Peyer's patch (tissue), 4 donors: ENCODE measurements around the gene BCAN. TPM values are rescaled to one million over a fixed set of nuclear protein-coding genes. Genes with fewer than 3 reads are reported as not detected.
A peak's percentile ranks its signal among the peaks of the same experiment; 100 is the strongest.

ENCODE experiments used
- DNase-seq, 3 donors: peaks; one replicate each; pipeline ENCODE4 v3.0.0-alpha.2; 2017 to 2019
- H3K27ac ChIP-seq, 4 donors: fragments of 200-600 bp; sonication (generic); one replicate each; pipeline ENCODE4 v1.5.1; 2016 to 2019
- H3K27me3 ChIP-seq, 2 donors: fragments of 200-600 bp; sonication (generic); one replicate each; pipeline ENCODE4 v1.5.1; 2019
- H3K36me3 ChIP-seq, 3 donors: fragments of 200-600 bp; sonication (generic); one replicate each; pipeline ENCODE4 v1.5.1; 2016 to 2019
- H3K4me1 ChIP-seq, 4 donors: fragments of 200-600 bp; sonication (generic); one replicate each; pipeline ENCODE4 v1.5.1; 2016 to 2019
- H3K4me3 ChIP-seq, 4 donors: fragments of 200-600 bp; sonication (generic); 1 replicate in 3 of 4; 2 replicates in 1 of 4; pipeline ENCODE4 v1.5.1; 2016 to 2019; ENCODE audit warnings: mild to moderate bottlenecking in 1 of 4
- H3K9me3 ChIP-seq, 4 donors: fragments of 200-600 bp; sonication (generic); one replicate each; pipeline ENCODE4 v1.5.1; 2016 to 2019; ENCODE audit warnings: mild to moderate bottlenecking in 1 of 4
- CTCF ChIP-seq, 6 experiments: fragments of 450-650 bp in 4 of 6; fragments of 200-600 bp in 2 of 6; sonication (generic) in 1 of 6; IDR thresholded peaks; one replicate each; pipeline ENCODE4 v1.5.1; 2017 to 2019; ENCODE audit warnings: antibody characterized with exemption in 6 of 6, mild to moderate bottlenecking in 3 of 6, moderate library complexity in 1 of 6
- POLR2A ChIP-seq, 2 donors: fragments of 450-650 bp; IDR thresholded peaks; one replicate each; pipeline ENCODE4 v1.5.1; 2017; ENCODE audit warnings: antibody characterized with exemption in 2 of 2, mild to moderate bottlenecking in 2 of 2, moderate library complexity in 2 of 2
- total RNA-seq, 4 donors: library from RNA; depleted of rRNA; stranded (reverse); fragments of >200 nt; gene quantifications; one replicate each; pipeline ENCODE4 v1.1.0, GENCODE V29; 2016

BCAN gene
- total RNA-seq, 4 donors from 2014 or later: 0.28 to 1.3 TPM; not detected in 2

- Histone ChIP-seq H3K27me3 (no peaks in the 10 kb centered on the region), H3K4me3 (no peak overlapping the region)
Observed at GRCh38 chr1:156703336-156703735, 61.4 kb downstream of the BCAN start.

GRCh38 chr1:156703741-156704140, 61.8 kb downstream of the BCAN start:
- no peak overlapping the region for H3K27ac ChIP-seq
- H3K27me3 ChIP-seq: no peaks in the 10 kb centered on the region
- DNase-seq: no peak
- H3K36me3 ChIP-seq: no peaks in the 10 kb centered on the region
- H3K9me3 ChIP-seq: no peaks in the 10 kb centered on the region
- H3K4me3 ChIP-seq: no peak overlapping the region
- TF ChIP-seq POLR2A (IDR thresholded peaks at IDR 0.05) (no peak), CTCF (IDR thresholded peaks at IDR 0.05) (no peak)
- peaks cover 7 to 28% (median 21%) of the 10 kb centered on the region in 4 donors for H3K4me1 ChIP-seq

More at GRCh38 chr1:156703336-156703735, 61.4 kb downstream of the BCAN start:
- no peak for DNase-seq
- no peak overlapping the region for H3K27ac ChIP-seq
- no peaks in the 10 kb centered on the region for H3K36me3 ChIP-seq
- H3K4me1 ChIP-seq: peaks cover 7 to 28% (median 21%) of the 10 kb centered on the region in 4 donors
- H3K9me3 ChIP-seq: no peaks in the 10 kb centered on the region
- TF ChIP-seq CTCF (IDR thresholded peaks at IDR 0.05): no peak
- TF ChIP-seq POLR2A (IDR thresholded peaks at IDR 0.05): no peak

DNA sequence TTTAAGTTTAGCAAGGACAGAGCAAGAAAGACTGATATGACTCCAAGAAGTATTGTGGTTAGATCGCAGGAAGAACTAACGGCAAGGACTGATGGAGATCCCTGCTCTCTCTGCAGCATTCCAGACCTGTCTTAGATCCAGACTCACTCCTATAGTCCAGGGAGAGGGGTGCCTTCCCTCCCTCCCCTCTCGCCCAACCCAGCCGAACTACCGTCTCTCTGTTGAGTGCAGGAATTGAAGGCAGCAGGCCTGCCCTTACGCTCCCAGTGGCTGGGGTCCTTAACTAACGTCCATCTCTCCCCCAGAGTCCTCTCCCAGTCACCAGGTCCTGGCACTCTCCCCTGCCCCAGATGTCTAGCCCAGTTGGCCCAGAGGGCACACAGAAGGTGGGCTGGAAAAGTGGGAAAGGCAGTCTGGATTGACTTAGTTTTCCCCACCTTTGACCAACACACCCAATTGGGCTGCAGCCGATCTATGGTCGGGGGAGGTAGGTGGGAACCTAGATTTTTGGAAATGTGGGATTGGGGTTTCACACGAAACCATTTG, 62.3 kb downstream of the BCAN start:
- no peaks in the 10 kb centered on the region for H3K36me3 ChIP-seq
- TF ChIP-seq POLR2A (IDR thresholded peaks at IDR 0.05): no peak
- TF ChIP-seq CTCF (IDR thresholded peaks at IDR 0.05): no peak
- peaks cover 7 to 29% (median 22%) of the 10 kb centered on the region in 4 donors for H3K4me1 ChIP-seq
- no peak overlapping the region for H3K4me3 ChIP-seq
- no peak for DNase-seq
- H3K27ac ChIP-seq: no peak overlapping the region
- H3K27me3 ChIP-seq: no peaks in the 10 kb centered on the region
- no peaks in the 10 kb centered on the region for H3K9me3 ChIP-seq

- no peaks in the 10 kb centered on the region for H3K36me3 ChIP-seq
- DNase-seq: peak in 1 of 3 donors; percentile 56
- H3K4me3 ChIP-seq: peak overlapping the region; percentile 30 to 56 (median 45)
- H3K9me3 ChIP-seq: no peaks in the 10 kb centered on the region
- H3K27me3 ChIP-seq: no peaks in the 10 kb centered on the region
- no peak overlapping the region for H3K27ac ChIP-seq
- TF ChIP-seq POLR2A (IDR thresholded peaks at IDR 0.05): no peak
- TF ChIP-seq CTCF (IDR thresholded peaks at IDR 0.05): no peak
- peaks cover 7 to 35% (median 22%) of the 10 kb centered on the region in 4 donors for H3K4me1 ChIP-seq
Observed at GRCh38 chr1:156704930-156705320, 63.0 kb downstream of the BCAN start.

DNA sequence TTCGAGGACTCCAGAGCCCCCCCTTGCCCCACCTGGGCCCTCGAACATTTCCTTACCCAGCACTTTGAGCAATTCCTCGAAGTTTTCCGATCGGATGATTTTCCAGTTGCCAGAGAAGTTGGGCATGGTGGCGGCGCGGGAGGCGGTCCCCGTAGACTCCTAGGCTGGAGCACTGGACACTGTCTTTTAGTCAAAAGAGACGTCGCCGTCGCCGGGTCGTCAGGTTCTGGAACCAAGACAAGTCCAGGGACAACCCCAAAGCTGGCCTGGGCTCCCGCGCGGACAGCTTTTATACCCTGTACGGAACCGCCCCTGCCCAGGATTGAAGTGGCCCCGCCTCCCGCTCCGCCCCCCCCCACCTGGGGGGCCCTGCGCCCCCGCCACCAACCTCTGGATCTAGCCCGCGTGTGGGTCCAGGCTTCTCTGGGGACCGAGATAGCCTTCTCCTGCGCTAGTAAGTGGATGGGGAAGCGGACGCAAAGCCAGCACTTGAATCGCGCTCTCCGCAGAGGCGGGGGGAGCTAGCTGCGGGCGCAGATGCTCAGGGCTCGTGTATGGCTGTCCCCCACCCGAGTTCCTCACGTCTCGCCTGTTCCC, 63.5 kb downstream of the BCAN start, which contains the start of gene CRABP2:
Gene CRABP2 (minus strand): TSS at position 263 of the 597 bp plus-strand sequence. CDS start 137 bp downstream, at position 126.
- Histone ChIP-seq H3K4me3 (peak within 1 kb of the TSS; percentile 30 to 56 (median 45)), H3K36me3 (no peaks in the 10 kb centered on the region), H3K27ac (peak within 1 kb of the TSS in 3 of 4 donors; percentile 5 to 67 (median 59)), H3K9me3 (no peaks in the 10 kb centered on the region), H3K27me3 (no peaks in the 10 kb centered on the region), H3K4me1 (peaks cover 7 to 40% (median 22%) of the 10 kb centered on the region in 4 donors)
- TF ChIP-seq CTCF (IDR thresholded peaks at IDR 0.05) (no peak), POLR2A (IDR thresholded peaks at IDR 0.05) (no peak)
- peak in 1 of 3 donors; percentile 55 for DNase-seq
